OCI-LY7 (cell line): ENCODE data around the gene TMEM256. TPM values are rescaled to one million over a fixed set of nuclear protein-coding genes. Genes with fewer than 3 reads are reported as not detected.

Source experiments
- BruUV-seq: library from RNA; stranded (reverse); fragments of 400-500 nt; replicated peaks from 2 replicates; lab custom pipeline; 2021; lab: Mats Ljungman, UMichigan
- CTCF ChIA-PET: fragments of 300-600 bp; sonication (Branson Sonifier 250); formaldehyde crosslinking; loops from one replicate; lab custom pipeline; 2022; ENCODE audit warnings: antibody characterized with exemption; ENCODE audit not compliant: unreplicated experiment; lab: Charles Lee
- POLR2A ChIA-PET: fragments of 300-600 bp; sonication (Branson Sonifier 250); formaldehyde crosslinking; loops from one replicate; lab custom pipeline; 2022; ENCODE audit warnings: antibody characterized with exemption; lab: Charles Lee
- DNase-seq: peaks from one replicate; pipeline ENCODE4 v3.0.0-alpha.2; 2015; ENCODE audit warnings: low spot score
- H2AFZ ChIP-seq: fragments of 200-600 bp; sonication (generic), shearing (Covaris generic); 2 replicates; pipeline ENCODE4 v1.6.1; 2014; ENCODE audit warnings: mild to moderate bottlenecking, antibody characterized with exemption, low read length, moderate library complexity
- H3K27ac ChIP-seq: fragments of 200-600 bp; sonication (generic); 2 replicates; pipeline ENCODE4 v1.5.1; 2014; ENCODE audit warnings: mixed run types, low read depth, mild to moderate bottlenecking, moderate library complexity, low read length, inconsistent platforms; ENCODE audit not compliant: poor library complexity, severe bottlenecking
- H3K36me3 ChIP-seq: fragments of 200-600 bp; sonication (generic); 2 replicates; pipeline ENCODE4 v1.6.1; 2014; ENCODE audit warnings: mild to moderate bottlenecking, antibody characterized with exemption, low read length, moderate library complexity, mixed read lengths; ENCODE audit not compliant: insufficient read depth
- H3K4me1 ChIP-seq: fragments of 200-600 bp; sonication (generic); 2 replicates; pipeline ENCODE4 v1.5.1; 2014; ENCODE audit warnings: mild to moderate bottlenecking, low read length; ENCODE audit not compliant: insufficient read depth, poor library complexity, severe bottlenecking
- H3K4me2 ChIP-seq: fragments of 200-600 bp; sonication (generic); 2 replicates; pipeline ENCODE4 v1.6.1; 2014; ENCODE audit warnings: mild to moderate bottlenecking, low read length
- H3K4me3 ChIP-seq: fragments of 200-600 bp; sonication (generic); 2 replicates; pipeline ENCODE4 v1.5.1; 2014; ENCODE audit warnings: mild to moderate bottlenecking, low read depth, low read length; ENCODE audit not compliant: poor library complexity, severe bottlenecking
- H3K79me2 ChIP-seq: fragments of 200-600 bp; sonication (generic); 2 replicates; pipeline ENCODE4 v1.6.1; 2016; ENCODE audit warnings: low read depth, mild to moderate bottlenecking, low read length, moderate library complexity, mixed read lengths; ENCODE audit not compliant: insufficient read depth
- H3K9me2 ChIP-seq: fragments of 200-600 bp; sonication (generic); 2 replicates; pipeline ENCODE4 v1.6.1; 2016; ENCODE audit warnings: mild to moderate bottlenecking, low read length, mixed read lengths; ENCODE audit not compliant: insufficient read depth
- H3K9me3 ChIP-seq: fragments of 200-600 bp; sonication (generic); 2 replicates; pipeline ENCODE4 v1.6.1; 2014; ENCODE audit warnings: mild to moderate bottlenecking, mixed run types, low read length, mixed read lengths
- H4K20me1 ChIP-seq: fragments of 200-600 bp; sonication (generic); 2 replicates; pipeline ENCODE4 v1.6.1; 2014; ENCODE audit warnings: mild to moderate bottlenecking, antibody characterized with exemption, low read length, moderate library complexity, mixed read lengths; ENCODE audit not compliant: insufficient read depth
- CTCF ChIP-seq: fragments of 200-600 bp; sonication (generic); conservative IDR thresholded peaks from 2 replicates; pipeline ENCODE4 v1.5.1; 2014; ENCODE audit warnings: mild to moderate bottlenecking, antibody characterized with exemption, low read length, moderate library complexity, mixed read lengths
- EZH2phosphoT487 ChIP-seq: fragments of 200-600 bp; sonication (generic); IDR thresholded peaks from 2 replicates; pipeline ENCODE4 v1.6.1; 2018; ENCODE audit warnings: low read depth, borderline replicate concordance, mild to moderate bottlenecking, mixed run types, antibody characterized with exemption, low read length, moderate library complexity, mixed read lengths
- intact Hi-C: fragments of 100-400 bp; cut with micrococcal nuclease; formaldehyde crosslinking; loops from one replicate; pipeline ENCODE4 v1.10.0; 2022; ENCODE audit not compliant: unreplicated experiment
- total RNA-seq, 2 experiments: library from RNA; depleted of rRNA in 1 of 2; stranded (reverse); fragments of >200 nt in 1 of 2; shearing (Covaris generic) in 1 of 2; gene quantifications; 2 replicates each; pipeline ENCODE4 v1.2.3, GENCODE V29; 2014 to 2022

Gene TMEM256
- total RNA-seq, 2 experiments from 2014 or later, result 96.6 to 165 TPM

- no TSS peak for BruUV-seq
- Histone ChIP-seq H3K9me2 (no peaks in the 10 kb centered on the region), H3K36me3 (no peaks in the 10 kb centered on the region), H3K4me1 (peaks cover 40% of the 10 kb centered on the region), H2AFZ (no peak overlapping the region), H3K9me3 (no peaks in the 10 kb centered on the region), H3K4me3 (peak overlapping the region; percentile 76), H3K4me2 (peak overlapping the region; percentile 99), H3K27ac (no peak overlapping the region), H3K79me2 (peaks cover 4% of the 10 kb centered on the region; the same call in 1 of the 2 replicates), H4K20me1 (no peaks in the 10 kb centered on the region)
- DNase-seq, result no peak
- POLR2A ChIA-PET, result interaction anchor here (0.5 kb wide), 1 partner anchor 13 kb away, joined by 6 read pairs; no protein-coding TSS in a partner anchor
- no peak for TF ChIP-seq EZH2phosphoT487
- no peak for TF ChIP-seq CTCF
- intact Hi-C loops, result loop anchor here (1.0 to 5.0 kb wide), 4 partner anchors 47 to 400 kb away; partner anchors contain the start of genes POLR2A, SENP3 and SLC16A13
- CTCF ChIA-PET, result interaction anchor here (1.4 kb wide), 1 partner anchor 107 kb away, joined by 6 read pairs; no protein-coding TSS in a partner anchor
Observed at GRCh38 chr17:7437369-7437863, 33.5 kb upstream of the TMEM256 start.

- POLR2A ChIA-PET, result interaction anchor here (0.5 to 2.5 kb wide), 3 partner anchors 12 to 174 kb away, joined by 3 to 8 read pairs (median 6); partner anchors contain the start of gene TMEM256
- intact Hi-C loops, result loop anchor here (1.0 to 5.0 kb wide), 5 partner anchors 48 to 399 kb away; partner anchors contain the start of genes POLR2A, SENP3, SLC16A13 and WRAP53
- no TSS peak for BruUV-seq
- CTCF ChIA-PET, result interaction anchor here (0.6 to 1.9 kb wide), 6 partner anchors 18 to 124 kb away, joined by 3 to 18 read pairs (median 6); partner anchors contain the start of genes TMEM256 and TMEM95
- Histone ChIP-seq H4K20me1 (no peaks in the 10 kb centered on the region), H3K27ac (peak overlapping the region; percentile 77), H3K9me3 (no peaks in the 10 kb centered on the region), H2AFZ (peak overlapping the region; percentile 61; the same call in 1 of the 2 replicates), H3K4me3 (peak overlapping the region; percentile 76), H3K36me3 (no peaks in the 10 kb centered on the region), H3K4me2 (peak overlapping the region; percentile 99), H3K4me1 (peaks cover 40% of the 10 kb centered on the region), H3K9me2 (no peaks in the 10 kb centered on the region), H3K79me2 (peaks cover 4% of the 10 kb centered on the region; the same call in 1 of the 2 replicates)
- TF ChIP-seq CTCF, result peak; percentile 88
- no peak for TF ChIP-seq EZH2phosphoT487
- peak; percentile 91 for DNase-seq
Observed at GRCh38 chr17:7436556-7437368, 32.9 kb upstream of the TMEM256 start.
